HUES6 (cell line): Measurements from ENCODE around the gene PDGFB.

Experiments
- H3K27ac ChIP-seq: 2 replicates; pipeline ENCODE4 v1.7.0; 2013; ENCODE audit warnings: low read depth, mild to moderate bottlenecking, low read length, inconsistent platforms
- H3K27me3 ChIP-seq: 2 replicates; pipeline ENCODE4 v1.6.1; 2013; ENCODE audit warnings: low read length; ENCODE audit not compliant: control insufficient read depth, insufficient read depth
- H3K36me3 ChIP-seq: 2 replicates; pipeline ENCODE4 v1.6.1; 2013; ENCODE audit warnings: low read length; ENCODE audit not compliant: control insufficient read depth, insufficient read depth
- H3K4me1 ChIP-seq: 2 replicates; pipeline ENCODE4 v1.6.1; 2013; ENCODE audit warnings: low read length; ENCODE audit not compliant: control insufficient read depth, insufficient read depth
- H3K4me3 ChIP-seq: 2 replicates; pipeline ENCODE4 v1.5.1; 2013; ENCODE audit warnings: low read depth, low read length
- H3K9ac ChIP-seq: one replicate; pipeline ENCODE4 v1.6.1; 2013; ENCODE audit warnings: mild to moderate bottlenecking, low read length
- H3K9me3 ChIP-seq: 2 replicates; pipeline ENCODE4 v1.6.1; 2013; ENCODE audit warnings: low read depth, low read length; ENCODE audit not compliant: control insufficient read depth, insufficient read depth

PDGFB gene

GRCh38 chr22:39237318-39238100 is 7.3 kb downstream of the PDGFB start:
- H3K4me3 ChIP-seq: no peak overlapping the region
- no peak overlapping the region for H3K9ac ChIP-seq
- no peaks in the 10 kb centered on the region for H3K36me3 ChIP-seq
- no peaks in the 10 kb centered on the region for H3K9me3 ChIP-seq
- H3K27ac ChIP-seq: no peak overlapping the region
- peaks cover 53% of the 10 kb centered on the region for H3K4me1 ChIP-seq
- peaks cover 52% of the 10 kb centered on the region for H3K27me3 ChIP-seq

GRCh38 chr22:39236321-39237317 is 8.2 kb downstream of the PDGFB start:
- H3K9ac ChIP-seq: no peak overlapping the region
- H3K9me3 ChIP-seq: no peaks in the 10 kb centered on the region
- no peak overlapping the region for H3K27ac ChIP-seq
- no peaks in the 10 kb centered on the region for H3K36me3 ChIP-seq
- no peak overlapping the region for H3K4me3 ChIP-seq
- peaks cover 43% of the 10 kb centered on the region for H3K27me3 ChIP-seq
- peaks cover 51% of the 10 kb centered on the region for H3K4me1 ChIP-seq

GRCh38 chr22:39234867-39235687 is 9.7 kb downstream of the PDGFB start:
- no peak overlapping the region for H3K9ac ChIP-seq
- peaks cover 55% of the 10 kb centered on the region for H3K4me1 ChIP-seq
- H3K9me3 ChIP-seq: no peaks in the 10 kb centered on the region
- no peaks in the 10 kb centered on the region for H3K36me3 ChIP-seq
- peaks cover 39% of the 10 kb centered on the region for H3K27me3 ChIP-seq
- no peak overlapping the region for H3K27ac ChIP-seq
- no peak overlapping the region for H3K4me3 ChIP-seq

GRCh38 chr22:39234472-39234787 is 10.4 kb downstream of the PDGFB start:
- H3K9me3 ChIP-seq: no peaks in the 10 kb centered on the region
- peaks cover 37% of the 10 kb centered on the region for H3K27me3 ChIP-seq
- no peak overlapping the region for H3K27ac ChIP-seq
- no peak overlapping the region for H3K9ac ChIP-seq
- H3K36me3 ChIP-seq: no peaks in the 10 kb centered on the region
- H3K4me3 ChIP-seq: no peak overlapping the region
- peaks cover 62% of the 10 kb centered on the region for H3K4me1 ChIP-seq

- H3K4me3 ChIP-seq: no peak overlapping the region
- no peak overlapping the region for H3K9ac ChIP-seq
- H3K27me3 ChIP-seq: peaks cover 34% of the 10 kb centered on the region
- H3K9me3 ChIP-seq: no peaks in the 10 kb centered on the region
- peaks cover 65% of the 10 kb centered on the region for H3K4me1 ChIP-seq
- H3K36me3 ChIP-seq: no peaks in the 10 kb centered on the region
- no peak overlapping the region for H3K27ac ChIP-seq
Observed at GRCh38 chr22:39233710-39234471, 10.9 kb downstream of the PDGFB start.

- peaks cover 27% of the 10 kb centered on the region; the same call in 1 of the 2 replicates for H3K27me3 ChIP-seq
- no peaks in the 10 kb centered on the region for H3K9me3 ChIP-seq
- no peak overlapping the region for H3K4me3 ChIP-seq
- peaks cover 65% of the 10 kb centered on the region for H3K4me1 ChIP-seq
- no peaks in the 10 kb centered on the region for H3K36me3 ChIP-seq
- H3K27ac ChIP-seq: no peak overlapping the region
- no peak overlapping the region for H3K9ac ChIP-seq
Observed at GRCh38 chr22:39232806-39233709, 11.7 kb downstream of the PDGFB start.

- Histone ChIP-seq H3K36me3 (no peaks in the 10 kb centered on the region), H3K27ac (no peak overlapping the region), H3K9ac (no peak overlapping the region), H3K27me3 (peaks cover 20% of the 10 kb centered on the region; the same call in 1 of the 2 replicates), H3K4me3 (no peak overlapping the region), H3K4me1 (peaks cover 59% of the 10 kb centered on the region), H3K9me3 (no peaks in the 10 kb centered on the region)
Observed at GRCh38 chr22:39232246-39232645, 12.5 kb downstream of the PDGFB start.

- Histone ChIP-seq H3K9me3 (no peaks in the 10 kb centered on the region), H3K4me1 (peaks cover 54% of the 10 kb centered on the region), H3K4me3 (no peak overlapping the region), H3K36me3 (no peaks in the 10 kb centered on the region), H3K27me3 (peaks cover 16% of the 10 kb centered on the region; the same call in 1 of the 2 replicates), H3K9ac (no peak overlapping the region), H3K27ac (no peak overlapping the region)
Observed at GRCh38 chr22:39231197-39231950, 13.4 kb downstream of the PDGFB start.
